Activated CD4-positive, alpha-beta T cell treated with anti-CD3 and anti-CD28 coated beads, Interleukin-2, amount 50 U/mL, for 48 hours (primary cell): ENCODE data around the gene SLC38A8.

ENCODE experiments used
- DNase-seq, 2 experiments: peaks; one replicate each; pipeline ENCODE4 v3.0.0-alpha.2; 2020

The SLC38A8 gene

GRCh38 chr16:84047626-84048025, 5.0 kb upstream of the SLC38A8 start:
- no peak for DNase-seq

DNA sequence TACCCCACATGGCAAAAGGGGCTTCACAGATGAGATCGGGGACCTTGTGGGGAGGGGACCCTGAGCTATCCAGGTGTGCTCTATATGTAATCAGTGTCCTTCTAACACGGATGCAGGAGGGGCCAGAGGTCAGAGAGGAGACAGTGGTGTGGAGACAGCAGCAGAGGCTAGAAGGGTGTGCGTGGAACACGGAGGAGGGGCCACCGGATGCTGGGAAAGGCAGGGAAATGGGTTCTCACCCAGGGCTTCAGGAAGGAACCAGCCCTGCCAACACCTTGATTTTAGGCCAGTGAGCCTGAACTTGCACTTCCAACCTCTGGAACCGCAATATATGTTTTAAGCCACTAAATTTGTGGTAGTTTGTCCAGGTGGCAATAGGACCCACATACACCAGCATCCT, 4.6 kb upstream of the SLC38A8 start:
- no peak for DNase-seq

GRCh38 chr16:84045818-84046470, 3.3 kb upstream of the SLC38A8 start:
- no peak for DNase-seq

DNA sequence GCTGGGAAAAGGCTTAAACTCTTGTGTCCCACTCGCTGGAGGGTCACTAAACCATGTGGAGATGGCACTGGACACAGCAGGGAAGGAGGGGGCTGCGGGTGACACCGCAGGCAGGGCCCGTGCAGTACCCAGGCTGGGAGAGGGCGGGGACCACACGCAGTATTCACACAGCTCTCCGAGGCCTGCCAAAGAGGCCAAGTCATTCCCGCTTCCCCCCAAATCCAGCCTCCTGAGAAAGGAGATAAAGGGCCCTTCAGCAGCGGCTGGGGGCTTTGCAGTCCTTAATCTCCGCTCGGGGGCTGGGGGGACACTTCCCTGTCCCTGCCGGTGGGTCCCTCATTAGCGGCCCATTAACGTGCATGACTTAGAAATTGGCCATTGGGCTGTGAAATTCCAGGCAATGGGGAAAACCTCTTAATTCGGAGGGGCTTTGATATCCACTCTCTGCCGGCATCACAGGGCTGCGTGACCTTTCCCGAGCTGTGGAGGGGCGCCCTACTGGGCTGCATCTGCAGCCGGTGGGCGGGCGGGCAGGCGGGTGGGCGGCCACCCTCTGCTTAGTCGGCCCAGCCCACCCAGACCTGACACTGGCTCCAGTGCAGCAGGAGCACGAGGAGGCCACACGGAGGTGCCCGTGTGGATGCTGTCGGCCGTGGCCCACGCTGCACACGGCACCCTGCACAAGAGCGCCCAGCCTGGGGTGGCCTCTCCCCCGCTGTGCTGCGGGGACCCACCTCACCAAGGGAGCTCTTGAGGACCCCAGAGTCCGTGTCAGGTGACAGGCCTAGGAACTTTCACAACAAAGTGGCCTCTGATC, 2.6 kb upstream of the SLC38A8 start:
- no peak for DNase-seq

- no peak for DNase-seq
Measured at GRCh38 chr16:84044118-84044488, 1.5 kb upstream of the SLC38A8 start.

DNA sequence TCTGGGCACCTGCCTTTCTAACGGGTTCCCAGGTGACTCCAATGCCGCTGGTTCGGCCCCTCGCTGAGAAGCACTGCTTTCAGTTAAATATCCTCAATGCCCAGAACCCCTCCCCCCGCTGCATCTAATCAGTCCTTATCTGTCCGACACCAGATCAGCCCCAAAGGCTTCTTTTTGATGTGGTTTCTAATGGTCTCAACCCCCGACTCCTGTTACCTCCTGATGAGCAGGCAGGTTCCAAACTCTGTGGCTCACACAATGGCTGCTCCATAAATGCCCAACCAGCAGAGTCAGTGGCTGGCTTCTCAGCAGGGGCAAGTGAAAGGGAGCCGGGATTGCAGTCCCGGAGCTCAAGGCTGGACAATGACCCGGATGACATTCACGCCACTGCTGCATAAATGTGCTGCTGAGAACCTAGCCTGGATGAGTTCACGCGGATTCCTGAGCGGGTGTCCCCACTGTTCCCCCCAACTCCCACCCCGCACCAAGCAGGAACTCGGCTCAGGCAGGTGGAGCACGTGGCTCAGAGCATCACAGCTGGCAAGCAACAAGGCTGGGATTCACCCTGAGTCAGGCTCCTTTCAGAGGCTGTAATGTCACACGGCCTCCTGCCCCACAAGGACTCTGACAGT, 1.0 kb upstream of the SLC38A8 start:
- DNase-seq = no peak

- no peak for DNase-seq
Measured at GRCh38 chr16:84042879-84043485, 387 bp upstream of the SLC38A8 start.

GRCh38 chr16:84041881-84042280, 714 bp downstream of the SLC38A8 start:
- no peak for DNase-seq

DNA sequence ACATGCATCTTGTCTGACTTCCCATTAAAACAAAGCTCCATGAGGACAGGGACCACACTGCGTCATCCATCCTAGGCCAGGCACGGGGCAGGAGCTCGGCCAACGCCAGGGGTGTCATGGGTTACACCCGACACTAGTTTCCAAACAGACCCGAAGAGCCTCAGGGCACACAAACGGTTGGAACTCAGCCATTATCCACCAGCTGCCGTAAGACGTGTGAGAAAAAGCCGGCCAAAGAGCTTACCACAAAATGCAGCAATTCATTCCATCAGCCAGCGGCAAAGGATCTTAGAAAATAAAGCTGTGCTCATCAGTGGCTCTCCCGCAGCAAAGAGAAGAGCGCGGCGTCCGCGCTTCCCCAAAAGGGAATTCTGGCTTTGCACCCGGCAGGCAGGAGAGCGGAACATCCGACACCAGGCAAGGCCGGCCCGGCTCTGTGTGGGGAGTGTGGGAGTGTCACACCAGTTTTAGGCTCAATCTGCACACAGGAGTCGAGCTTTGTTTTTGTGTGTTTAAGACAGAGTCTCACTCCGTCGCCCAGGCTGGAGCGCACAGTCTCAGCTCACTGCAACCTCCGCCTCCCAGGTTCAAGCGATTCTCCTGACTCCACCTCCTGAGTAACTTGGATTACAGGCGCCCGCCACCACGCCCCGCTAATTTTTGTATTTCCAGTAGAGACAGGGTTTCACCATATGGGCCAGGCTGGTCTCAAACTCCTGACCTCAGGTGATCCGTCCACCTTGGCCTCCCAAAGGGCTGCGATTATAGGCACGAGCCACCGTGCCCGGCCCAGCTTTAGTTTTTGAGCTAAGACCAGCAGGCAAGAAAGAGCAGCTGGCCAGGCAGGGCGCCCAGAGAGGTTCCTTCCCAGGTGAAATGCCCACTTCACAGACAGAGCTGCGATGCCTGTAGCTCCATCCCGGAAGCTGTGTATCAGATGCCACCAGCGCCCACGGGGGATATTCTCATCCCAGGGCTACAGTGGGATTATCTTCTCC, 1.5 kb downstream of the SLC38A8 start:
- no peak for DNase-seq

- DNase-seq = no peak
Measured at GRCh38 chr16:84040226-84040822, 2.3 kb downstream of the SLC38A8 start.

DNA sequence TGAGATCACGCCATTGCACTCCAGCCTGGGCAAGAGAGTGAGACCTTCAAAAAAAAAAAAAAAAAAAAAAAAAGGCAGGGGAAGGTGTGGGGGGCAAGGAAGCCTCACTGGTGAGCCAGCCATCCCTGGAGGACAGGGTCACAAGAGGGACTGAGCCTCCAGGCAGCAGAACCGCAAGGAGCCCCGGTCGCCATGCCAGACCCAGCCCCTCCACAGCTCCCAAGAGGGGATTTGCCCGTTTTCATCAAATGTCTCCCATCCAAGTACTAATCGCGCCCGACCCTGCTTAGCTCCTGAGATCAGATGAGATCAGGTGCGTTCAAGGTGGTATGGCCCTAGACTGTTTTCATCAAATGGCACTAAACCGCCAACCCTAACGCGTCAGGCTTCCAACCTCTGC, 2.9 kb downstream of the SLC38A8 start:
- no peak for DNase-seq

DNA sequence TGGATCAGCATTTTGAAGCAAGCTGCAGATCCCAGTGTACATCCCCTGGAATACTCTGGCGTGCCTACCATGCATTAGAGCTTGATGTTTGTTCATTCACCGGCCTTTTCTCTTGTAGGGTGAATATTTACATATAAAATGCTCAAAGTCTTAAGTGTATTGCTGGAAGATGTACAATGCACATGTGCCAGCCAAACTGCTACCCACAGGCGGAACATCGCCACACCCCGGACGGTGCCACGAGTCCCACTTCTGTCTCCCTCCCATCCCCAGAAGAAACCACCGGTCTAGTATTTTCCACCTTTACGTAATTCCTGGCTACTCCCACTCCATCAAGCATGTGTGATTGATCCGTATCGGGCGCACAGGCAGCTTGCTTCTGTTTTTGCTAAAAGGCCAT, 4.1 kb downstream of the SLC38A8 start:
- no peak for DNase-seq

DNA sequence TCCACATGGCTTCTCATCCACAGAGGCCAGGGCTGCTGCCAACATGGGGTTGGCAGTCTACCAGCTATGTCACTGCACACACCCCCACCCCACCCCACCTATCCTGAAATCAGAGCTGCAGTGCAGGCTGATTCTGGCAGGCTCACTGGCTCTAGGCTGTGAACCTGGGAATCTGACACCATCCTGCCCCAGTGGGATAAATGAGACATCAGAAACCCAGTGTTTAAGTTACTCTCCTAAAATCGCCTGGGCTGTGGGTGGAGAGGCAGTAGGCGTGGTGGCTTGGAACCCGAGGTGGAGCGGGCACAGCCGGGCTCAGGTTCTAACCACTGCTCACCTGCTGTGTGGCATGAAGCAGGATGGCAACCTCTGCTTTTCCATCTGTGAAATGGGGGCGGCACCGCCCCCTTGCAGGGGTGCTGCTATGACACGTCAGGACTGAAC, 5.6 kb downstream of the SLC38A8 start:
- DNase-seq = no peak

GRCh38 chr16:84036131-84036530, 6.5 kb downstream of the SLC38A8 start:
- no peak for DNase-seq

GRCh38 chr16:84034516-84034915, 8.1 kb downstream of the SLC38A8 start:
- DNase-seq = no peak

GRCh38 chr16:84033251-84034195, 9.1 kb downstream of the SLC38A8 start:
- DNase-seq = no peak

- DNase-seq = no peak
Measured at GRCh38 chr16:84032458-84033178, 10.0 kb downstream of the SLC38A8 start.

DNA sequence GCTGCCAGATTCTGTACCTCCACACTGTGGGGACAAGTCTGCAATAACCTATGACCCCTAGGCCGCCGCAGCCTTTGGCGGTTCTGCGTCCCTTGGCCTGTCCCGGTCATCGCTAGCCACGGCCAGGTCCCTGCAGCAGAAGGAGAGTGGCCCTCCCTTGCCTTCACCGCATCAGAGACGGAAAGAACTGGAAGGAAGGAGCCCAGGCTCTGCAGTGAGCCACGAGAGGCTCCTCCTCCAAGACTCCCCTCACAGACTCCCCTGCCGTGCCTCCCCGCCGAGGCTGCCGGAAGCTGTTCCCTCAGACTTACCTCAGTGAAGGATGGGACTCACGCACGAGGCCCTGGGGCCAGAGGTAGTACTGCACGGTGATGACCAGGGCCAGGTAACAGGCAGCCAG, 11.0 kb downstream of the SLC38A8 start:
- DNase-seq = no peak

- DNase-seq = no peak
Measured at GRCh38 chr16:84029297-84030047, 13.1 kb downstream of the SLC38A8 start.
